Uterus (tissue), 2 donors: Measurements from ENCODE around the gene ICAM2.

ENCODE experiments used
- POLR2A ChIP-seq, 2 donors: fragments of 450-650 bp; IDR thresholded peaks; one replicate each; pipeline ENCODE4 v1.6.1; 2016; ENCODE audit warnings: antibody characterized with exemption in 2 of 2, mild to moderate bottlenecking in 1 of 2, moderate library complexity in 1 of 2
- TF ChIP-seq, protein P1 (sequence below), 4 experiments: fragments of 200-600 bp in 2 of 4; fragments of 450-650 bp in 2 of 4; sonication (generic) in 2 of 4; IDR thresholded peaks; one replicate each; pipeline ENCODE4 v1.5.1; 2016 to 2019; ENCODE audit warnings: antibody characterized with exemption in 4 of 4, mild to moderate bottlenecking in 2 of 4, moderate library complexity in 1 of 4

DNA sequence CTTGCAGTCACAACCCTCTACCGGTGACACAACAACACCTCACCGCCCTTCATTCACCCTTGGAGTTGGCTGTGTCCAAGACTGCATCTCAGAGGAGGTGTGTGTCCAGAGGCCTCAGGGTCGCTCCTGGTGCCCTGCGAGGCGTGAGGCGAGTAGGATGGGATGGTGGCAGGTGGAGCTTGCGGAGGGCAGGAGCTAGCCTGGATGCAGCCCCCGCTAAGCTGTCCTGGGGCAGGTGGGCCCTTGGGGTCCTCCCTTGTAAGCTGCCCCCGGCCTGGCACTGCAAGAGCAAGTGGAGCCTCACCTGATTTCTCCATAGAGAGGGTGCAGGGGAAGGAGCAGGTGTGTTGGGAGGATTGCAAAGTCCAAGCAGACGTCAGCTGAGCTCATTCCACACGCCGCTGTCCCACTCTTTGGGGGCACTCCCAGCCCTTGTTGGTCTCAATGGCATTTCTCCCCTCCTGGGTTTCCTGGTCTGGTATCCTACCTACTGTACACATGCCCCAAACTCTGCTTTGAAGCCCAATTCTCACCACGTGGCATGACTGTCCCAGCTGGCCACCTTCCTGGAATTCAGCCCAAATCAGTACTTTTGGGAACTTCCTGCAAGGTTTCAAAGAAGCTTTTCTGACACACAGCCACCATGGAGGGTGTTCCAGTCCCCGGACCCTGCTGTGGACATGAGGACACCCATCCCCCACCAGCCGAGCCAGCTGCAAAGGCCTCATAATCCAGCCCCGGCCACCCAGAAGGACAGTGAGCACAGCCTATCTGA is 18.1 kb upstream of the ICAM2 start:
- no peak for TF ChIP-seq POLR2A (IDR thresholded peaks at IDR 0.05)
- TF ChIP-seq, protein P1, sequence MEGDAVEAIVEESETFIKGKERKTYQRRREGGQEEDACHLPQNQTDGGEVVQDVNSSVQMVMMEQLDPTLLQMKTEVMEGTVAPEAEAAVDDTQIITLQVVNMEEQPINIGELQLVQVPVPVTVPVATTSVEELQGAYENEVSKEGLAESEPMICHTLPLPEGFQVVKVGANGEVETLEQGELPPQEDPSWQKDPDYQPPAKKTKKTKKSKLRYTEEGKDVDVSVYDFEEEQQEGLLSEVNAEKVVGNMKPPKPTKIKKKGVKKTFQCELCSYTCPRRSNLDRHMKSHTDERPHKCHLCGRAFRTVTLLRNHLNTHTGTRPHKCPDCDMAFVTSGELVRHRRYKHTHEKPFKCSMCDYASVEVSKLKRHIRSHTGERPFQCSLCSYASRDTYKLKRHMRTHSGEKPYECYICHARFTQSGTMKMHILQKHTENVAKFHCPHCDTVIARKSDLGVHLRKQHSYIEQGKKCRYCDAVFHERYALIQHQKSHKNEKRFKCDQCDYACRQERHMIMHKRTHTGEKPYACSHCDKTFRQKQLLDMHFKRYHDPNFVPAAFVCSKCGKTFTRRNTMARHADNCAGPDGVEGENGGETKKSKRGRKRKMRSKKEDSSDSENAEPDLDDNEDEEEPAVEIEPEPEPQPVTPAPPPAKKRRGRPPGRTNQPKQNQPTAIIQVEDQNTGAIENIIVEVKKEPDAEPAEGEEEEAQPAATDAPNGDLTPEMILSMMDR (IDR thresholded peaks at IDR 0.05): no peak
